Left forelimb (tissue), 1 donor: ENCODE results near the gene NAALADL2.

Experiments used
- DNase-seq: peaks from one replicate; pipeline ENCODE4 v3.0.0-alpha.2; 2018; ENCODE audit warnings: low spot score

Gene NAALADL2

DNA sequence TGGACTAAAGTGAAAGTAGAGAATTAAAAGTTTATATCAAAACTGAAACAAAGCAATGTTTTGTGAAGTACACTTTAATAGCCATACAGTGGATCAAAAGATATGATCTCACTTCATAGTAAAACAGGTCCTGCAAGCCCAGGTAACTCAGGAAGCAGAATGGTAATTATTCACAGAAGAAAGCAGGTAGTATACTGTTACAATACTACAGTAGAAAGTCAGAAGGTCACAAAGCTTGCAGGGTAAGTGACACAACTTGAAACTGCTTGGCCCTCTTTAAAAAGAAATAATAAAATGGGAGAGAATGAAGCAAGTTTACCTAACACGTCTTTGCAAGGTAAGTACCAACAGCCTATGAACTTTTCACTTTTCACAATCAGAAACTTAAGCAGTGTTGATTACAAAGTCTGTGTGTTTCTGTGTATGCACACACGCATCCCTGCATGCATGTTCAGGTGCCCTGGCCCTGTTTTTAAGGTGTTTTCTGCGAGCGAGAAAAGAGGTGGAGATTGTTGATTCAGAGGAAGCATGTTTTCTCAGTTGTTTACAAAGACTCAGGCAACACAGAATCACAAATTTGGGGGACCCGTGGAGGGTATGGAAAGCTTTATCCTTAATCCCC lies at the start of gene NAALADL2:
TSS of gene NAALADL2 (plus strand) at position 221 of the 622 bp plus-strand sequence.
- no peak for DNase-seq

DNA sequence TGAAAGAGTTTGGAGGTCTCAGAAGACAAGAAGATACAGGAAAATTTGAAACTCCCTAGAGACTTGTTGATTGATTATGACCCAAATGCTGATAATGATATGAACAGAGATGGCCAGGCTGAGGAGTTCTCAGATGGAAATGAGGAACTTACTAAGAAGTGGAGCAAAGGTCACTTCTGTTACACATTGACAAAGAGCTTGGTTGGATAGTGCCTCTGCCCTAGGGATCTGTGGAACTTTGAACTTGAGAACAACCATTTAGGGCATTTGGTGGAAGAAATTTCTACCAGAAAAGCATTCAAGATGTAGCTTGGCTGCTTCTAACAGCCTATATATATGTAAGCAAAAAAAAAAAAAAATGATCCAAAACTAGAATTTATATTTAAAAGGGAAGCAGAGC lies 48.9 kb upstream of the NAALADL2 start:
- DNase-seq: no peak

DNA sequence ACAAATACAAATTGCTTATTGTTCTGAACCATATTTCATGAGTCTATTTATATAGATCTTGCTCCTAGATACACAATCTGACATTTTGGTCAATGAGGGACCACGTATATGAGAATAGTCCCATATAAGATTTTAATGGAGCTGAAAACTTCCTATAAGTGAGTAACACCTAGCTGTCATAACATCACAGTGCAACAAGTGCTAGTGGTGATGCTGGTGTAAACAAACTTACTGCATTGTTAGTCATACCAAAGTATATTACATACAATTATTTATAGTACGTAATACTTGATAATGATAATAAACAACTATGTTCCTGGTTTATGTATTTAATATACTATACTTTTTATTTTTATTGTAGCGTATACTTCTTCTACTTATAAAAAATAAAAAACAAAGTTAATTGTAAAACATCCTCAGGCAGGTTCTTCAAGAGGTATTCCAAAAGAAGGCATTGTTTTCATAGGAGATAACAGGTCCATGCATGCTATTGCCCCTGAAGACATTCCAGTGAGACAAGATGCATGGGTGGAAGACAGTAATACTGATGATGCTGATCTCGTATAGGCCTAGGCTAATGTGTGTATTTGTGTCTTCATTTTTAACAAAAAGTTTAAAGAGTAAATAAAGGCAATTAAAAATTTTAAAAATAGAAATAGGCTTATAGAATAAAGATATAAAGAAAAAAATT lies 46.8 kb upstream of the NAALADL2 start:
- DNase-seq: no peak

DNA sequence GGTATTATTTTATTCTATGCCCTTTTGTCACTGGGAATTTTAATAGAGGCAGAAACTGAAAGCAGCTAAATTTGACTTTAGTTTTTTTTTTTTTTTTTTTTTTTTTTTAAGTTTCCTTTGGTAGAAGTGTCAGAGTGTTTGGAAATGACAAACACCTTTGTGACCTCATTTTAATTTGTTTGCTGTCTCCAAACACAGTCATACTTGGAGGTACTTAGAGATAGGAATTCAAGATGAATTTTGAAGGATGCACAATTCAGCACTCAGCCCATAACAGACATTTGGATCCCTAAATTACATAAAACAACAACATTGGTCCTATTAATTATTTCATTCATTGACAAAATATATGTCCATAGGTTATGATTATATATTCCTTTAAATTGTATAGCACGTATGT lies 43.4 kb upstream of the NAALADL2 start:
- DNase-seq: no peak

DNA sequence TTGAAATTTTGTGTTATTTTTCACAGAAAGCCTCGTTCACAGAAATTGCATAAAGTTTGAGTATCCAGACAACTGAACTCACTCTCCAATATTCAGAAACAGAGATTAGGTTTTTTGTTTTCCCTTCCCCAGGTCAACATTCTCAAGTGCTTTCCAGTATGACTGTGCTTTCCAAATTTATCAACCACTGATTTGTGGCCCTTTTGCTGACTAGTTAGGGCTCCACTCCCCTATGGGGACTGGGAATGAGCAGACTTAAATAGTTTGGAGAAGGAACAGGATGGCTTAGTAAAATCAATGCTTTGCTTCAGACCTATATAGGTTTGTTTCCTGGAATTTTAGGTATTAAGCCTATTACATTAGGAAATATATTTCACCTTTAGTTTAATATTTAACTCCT lies 38.2 kb upstream of the NAALADL2 start:
- DNase-seq: no peak

DNA sequence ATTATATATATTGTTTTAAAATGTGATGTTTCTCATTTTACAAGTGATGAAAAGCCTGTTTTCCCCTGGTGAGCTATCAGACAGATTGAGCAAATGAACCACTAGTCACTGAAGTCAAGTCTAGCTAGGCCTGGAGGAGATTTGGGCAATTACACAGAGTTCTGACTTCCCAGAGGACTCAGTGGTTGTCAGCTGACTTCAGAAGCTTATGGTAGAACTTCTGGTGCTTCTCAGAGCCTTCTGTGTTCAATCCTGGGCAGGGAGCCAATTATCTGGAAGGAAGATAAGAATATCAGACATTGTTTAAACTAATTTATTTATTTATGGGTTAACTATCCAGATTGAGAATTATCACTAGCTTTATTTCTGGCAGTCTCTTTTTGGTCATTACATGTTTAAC lies 37.7 kb upstream of the NAALADL2 start:
- no peak for DNase-seq

DNA sequence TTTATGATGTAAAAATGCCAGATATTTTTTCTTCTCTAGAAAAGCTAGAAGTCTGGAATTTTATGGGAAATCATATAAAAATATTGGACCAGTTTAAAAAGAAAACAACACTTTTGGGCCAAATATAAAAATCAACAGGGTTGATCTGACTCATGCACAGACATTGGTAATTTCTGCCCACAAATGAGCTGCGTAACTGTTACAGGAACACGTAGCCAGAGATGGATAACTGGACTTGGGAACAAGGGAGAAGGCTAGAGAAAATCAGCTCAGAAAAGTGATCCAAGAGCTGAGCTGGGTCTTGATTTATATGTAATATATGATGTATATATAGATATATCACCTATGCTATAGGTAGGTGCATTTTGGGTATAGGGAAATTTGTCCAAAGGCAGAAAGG lies 36.8 kb upstream of the NAALADL2 start:
- no peak for DNase-seq

DNA sequence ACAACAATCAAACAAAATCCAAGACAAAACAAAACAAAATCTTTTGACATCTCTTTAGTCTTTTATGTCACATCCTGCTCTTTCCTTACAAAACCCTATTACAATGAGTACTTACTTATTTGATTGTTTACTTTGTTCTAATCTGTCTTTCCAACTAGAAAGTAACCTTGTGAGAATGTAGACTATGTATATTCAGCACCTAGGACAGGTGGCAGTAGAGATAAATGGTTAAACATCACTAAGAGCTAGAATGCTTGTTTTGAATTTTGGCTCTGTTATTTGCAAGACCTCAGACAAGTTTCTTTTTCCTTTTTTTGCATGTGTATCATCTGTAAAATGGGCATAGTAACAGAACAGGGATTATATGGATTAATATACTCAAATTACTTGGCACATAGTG lies 33.1 kb upstream of the NAALADL2 start:
- DNase-seq: no peak

DNA sequence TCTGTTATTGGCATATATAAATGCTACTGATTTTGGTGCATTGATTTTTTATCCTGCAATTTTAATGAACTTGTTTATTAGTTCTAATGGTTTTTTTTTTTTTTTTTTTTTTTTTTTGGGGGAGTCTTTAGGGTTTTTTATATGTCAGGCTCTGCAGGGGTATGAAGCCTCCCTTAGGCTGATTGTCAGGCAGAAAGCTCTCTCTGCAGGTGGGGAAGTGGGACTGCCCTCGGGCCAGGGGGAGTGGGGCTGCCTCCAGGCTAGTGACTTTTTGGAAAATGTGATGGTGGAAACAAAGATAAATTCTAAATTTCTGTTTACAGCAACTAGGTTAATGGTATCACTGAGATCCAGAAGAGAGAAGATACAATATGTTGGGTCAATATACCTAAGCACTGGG lies 14.4 kb upstream of the NAALADL2 start:
- no peak for DNase-seq

DNA sequence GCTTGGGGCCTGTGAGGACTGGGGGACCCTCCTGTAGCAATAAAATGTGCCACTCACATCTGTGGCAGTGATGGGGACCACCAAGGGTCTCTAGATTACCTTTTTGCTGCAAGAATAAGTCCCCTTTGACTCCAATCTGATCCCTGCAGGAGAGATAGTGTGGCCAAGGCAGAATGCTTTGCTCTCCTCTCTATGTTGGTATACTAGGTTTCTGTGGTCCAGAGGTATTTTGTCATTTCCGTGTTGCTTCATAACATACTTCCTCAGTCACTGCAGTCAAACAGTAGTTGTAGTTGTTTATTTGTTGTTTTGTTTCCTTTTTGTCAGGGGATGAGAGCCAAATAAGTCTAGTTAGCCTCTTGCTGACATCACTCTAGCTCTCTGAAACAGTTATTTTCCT lies 13.1 kb upstream of the NAALADL2 start:
- no peak for DNase-seq

DNA sequence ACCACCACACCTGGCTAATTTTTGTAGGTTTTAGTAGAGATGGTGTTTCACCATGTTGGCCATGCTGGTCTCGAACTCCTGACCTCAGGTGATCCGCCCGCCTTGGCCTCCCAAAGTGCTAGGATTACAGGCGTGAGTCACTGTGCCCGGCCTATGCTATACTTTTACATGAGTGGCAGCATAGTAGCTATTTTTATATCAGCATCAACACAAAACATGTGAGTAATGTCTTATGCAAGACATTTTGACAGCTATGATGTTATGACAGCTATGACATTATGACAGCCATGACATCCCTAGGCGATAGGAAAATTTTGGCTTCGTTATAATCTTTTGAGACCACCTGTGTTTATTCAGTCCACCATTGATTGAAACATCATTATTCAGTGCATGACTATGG lies 4.1 kb upstream of the NAALADL2 start:
- no peak for DNase-seq

DNA sequence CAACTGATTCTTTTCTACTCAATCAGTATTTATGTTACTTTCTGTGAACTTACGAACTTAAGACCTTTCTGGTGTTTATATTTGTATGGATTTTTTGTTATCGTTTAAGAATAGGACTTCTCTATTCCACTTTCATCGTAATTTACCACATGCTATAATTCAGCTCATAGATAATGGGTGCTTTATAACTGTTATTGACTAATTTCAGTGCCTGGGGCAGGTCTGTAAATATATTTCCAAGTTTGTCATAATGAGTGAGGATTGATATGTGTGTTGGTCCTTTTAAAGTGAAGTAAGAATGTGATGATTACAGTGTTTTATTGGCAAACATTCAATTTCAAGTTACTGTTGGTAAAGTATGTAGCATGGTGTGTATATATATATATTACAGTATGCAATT lies 1.8 kb upstream of the NAALADL2 start:
- no peak for DNase-seq

DNA sequence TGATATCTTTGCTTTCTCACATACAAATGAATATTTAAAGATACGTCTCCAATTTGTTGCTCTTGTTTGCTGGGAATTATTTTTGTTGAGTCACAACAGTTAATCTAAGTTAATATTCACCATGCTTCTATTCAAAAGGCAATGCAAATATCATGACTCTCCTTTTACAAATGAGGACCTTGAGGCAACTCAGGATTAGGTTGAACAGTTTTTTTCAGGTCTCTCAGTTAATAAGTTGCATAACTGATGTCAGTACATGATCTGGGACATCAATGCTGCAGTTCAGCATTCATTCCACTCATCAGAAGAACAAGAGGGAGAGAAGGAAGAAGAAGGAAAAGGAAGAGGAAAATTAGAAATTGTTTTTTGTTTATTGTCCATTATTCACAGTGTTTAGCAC lies 781 bp upstream of the NAALADL2 start:
- no peak for DNase-seq

DNA sequence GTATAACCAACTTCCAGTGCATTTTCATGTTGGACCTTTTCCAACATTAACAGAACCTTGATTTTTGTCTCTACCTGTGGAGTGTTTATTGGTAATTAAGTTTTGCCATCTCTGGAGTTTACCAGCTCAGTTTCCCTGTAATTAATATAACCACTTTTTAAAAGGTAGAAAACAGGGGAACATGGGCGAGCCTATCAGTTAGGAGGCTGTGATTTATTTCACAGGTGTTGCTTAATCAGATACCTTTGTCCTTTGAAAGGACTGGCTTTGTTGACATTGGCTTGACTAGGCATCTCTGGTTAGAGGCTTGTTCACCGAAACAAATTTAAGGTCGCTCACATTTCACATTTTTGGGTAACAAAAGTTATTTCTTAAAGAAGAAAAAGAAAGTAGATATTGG lies 622 bp downstream of the NAALADL2 start:
- DNase-seq: no peak

DNA sequence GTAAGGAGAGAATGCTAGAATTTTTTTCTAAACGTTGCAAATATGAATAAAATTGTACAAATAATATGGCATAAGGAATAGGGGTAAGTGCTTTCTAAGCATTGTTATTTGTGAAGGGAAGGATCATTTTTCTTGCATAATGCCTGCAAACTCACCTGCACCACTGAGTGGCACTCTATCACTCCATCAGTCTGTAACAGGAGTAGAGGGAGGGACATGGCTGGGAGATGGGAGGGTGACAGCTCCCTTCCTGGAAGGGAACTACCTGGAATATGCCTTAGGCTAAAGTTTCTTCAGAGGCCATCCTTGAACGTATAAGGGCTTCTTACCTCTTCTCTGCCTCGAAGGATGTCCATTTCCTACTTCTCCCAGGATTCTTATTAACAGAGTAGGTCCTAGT lies 3.0 kb downstream of the NAALADL2 start:
- DNase-seq: no peak

DNA sequence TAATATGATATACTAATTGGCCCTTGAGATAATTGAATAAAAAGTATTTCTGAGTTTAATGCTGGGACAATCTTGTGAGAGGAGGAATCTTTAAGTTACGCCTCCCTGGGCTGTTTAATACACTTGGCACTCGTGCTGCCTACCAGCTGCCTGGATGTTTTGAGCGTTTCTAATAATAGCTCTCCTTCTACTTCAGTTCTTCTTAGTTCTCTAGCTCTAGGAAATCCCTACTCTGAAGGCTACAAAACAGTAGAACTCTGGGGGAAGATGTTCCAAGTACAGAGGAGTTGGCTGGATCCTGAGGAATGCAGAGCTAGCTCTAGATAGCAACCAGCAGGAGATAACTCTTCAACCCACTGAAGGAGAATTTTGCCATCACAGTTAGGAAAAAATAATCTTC lies 3.5 kb downstream of the NAALADL2 start:
- no peak for DNase-seq

DNA sequence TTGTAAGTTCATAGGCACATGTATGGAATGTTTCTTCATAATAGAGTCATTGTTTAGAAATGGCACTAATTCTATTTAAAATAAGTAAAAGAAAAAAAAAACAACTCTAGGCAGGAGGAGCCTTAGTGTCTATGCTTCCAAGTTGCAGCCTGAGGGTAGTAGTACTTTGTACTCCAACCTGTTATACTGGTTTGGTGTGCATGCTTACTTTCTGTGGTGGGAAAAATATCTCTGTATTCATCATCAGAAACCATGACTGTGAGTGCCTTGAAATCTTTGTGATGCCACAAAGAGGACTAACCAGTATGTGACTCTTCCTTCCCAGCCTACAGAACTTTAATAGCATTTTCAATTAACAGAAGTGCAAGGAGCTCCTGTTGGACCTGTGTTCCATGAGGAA lies 4.4 kb downstream of the NAALADL2 start:
- DNase-seq: no peak

DNA sequence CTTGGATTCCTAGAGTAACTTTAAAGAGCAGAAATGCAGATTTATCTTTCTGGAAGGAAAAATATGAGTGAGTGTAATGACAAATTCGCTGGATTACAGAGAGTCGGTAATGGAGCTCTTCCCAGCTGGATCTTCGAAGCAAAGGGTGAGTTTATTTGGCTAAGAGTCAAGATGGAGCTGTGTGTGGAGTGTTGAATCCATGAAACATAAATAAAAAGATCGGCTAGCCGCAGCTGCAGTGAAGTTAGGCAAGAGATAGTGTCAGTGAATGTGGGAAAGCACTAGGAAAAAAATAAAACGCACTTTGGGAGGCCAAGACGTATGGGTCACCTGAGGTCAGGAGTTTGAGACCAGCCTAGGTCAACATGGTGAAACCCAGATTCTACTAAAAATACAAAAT lies 10.3 kb downstream of the NAALADL2 start:
- no peak for DNase-seq

DNA sequence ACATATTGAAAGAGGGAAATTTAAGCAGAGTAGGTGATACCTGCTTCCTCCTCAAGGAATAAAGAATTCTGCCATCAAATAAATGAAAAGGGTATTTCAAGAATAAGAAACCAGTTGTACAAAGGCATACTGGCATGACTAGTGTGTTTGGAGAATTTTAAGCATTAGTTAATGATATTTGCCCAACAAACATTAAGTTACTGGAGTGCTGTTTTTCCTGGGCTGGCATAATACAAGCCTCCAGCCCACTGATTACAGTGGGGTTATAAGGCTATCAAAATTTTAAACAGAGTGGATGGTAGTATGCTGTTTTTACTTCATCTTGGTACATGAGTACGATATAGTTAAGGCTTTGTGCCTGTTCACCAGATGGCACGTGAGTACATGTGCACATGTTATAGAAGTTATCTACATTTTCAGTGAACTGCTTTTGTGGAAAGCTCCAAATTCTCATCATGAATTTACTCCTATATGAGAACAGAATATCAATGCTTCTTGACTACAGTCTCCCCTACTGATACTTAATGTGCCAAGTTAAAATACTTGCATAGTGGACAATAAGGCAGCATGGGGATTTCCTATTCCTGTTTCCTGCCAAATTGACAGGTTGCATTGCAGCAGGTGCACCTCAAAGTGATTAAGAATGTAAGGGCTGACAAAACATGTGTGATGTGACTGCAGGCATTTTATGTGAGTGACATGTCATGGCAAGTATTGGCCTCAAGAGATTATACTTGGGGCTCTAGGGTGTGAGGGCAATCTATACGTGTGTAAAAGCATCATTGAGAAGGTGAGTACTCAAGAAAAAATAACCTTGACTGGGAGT lies 14.9 kb downstream of the NAALADL2 start:
- DNase-seq: no peak

DNA sequence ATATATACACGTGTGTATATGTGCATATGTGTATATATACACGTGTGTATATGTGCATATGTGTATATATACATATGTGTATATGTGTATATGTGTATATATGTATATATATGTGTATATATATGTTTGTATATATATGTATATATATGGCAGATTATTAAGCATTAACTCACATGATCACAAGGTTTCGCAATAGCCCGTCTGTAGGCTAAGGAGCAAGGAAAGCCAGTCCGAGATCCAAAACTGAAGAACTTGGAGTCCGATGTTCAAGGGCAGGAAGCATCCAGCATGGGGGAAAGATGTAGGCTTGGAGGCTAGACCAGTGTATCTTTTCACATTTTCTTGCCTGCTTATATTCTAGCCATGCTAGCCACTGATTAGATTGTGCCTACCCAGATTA lies 23.7 kb downstream of the NAALADL2 start:
- DNase-seq: no peak

DNA sequence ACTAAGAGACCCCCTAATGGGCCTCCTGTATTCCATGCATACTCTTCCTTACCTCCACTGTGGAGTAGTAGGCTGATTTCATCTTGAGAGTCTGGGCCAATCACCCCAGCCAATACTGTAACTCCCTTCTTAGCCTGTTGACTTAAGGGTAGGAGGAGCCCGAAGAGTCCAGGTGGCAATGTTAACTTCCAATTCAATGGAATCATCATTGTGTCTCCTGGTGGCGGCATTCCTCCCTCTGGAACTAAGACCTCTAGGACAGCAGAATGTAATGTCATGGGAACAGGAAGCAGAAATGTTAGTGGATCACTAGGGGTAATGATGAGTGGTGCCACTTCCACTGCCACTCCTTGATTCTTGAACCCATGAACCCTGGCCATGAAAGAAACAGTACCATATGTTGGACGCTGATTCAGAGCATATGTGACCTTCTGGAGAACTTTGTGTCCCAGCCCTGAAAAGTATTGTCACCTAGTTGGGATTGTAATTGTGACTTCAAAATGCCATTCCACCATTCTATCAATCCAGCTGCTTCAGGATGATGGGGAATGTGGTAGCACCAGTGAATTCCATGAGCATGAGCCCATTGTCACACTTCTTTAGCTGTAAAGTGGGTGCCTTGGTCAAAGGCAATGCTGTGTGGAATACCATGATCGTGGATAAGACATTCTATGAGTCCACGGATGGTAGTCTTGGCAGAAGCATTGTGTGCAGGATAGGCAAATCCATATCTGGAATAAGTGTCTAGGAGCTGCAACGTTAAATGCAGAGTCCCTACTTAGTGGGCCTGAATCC lies 24.9 kb downstream of the NAALADL2 start:
- DNase-seq: no peak

DNA sequence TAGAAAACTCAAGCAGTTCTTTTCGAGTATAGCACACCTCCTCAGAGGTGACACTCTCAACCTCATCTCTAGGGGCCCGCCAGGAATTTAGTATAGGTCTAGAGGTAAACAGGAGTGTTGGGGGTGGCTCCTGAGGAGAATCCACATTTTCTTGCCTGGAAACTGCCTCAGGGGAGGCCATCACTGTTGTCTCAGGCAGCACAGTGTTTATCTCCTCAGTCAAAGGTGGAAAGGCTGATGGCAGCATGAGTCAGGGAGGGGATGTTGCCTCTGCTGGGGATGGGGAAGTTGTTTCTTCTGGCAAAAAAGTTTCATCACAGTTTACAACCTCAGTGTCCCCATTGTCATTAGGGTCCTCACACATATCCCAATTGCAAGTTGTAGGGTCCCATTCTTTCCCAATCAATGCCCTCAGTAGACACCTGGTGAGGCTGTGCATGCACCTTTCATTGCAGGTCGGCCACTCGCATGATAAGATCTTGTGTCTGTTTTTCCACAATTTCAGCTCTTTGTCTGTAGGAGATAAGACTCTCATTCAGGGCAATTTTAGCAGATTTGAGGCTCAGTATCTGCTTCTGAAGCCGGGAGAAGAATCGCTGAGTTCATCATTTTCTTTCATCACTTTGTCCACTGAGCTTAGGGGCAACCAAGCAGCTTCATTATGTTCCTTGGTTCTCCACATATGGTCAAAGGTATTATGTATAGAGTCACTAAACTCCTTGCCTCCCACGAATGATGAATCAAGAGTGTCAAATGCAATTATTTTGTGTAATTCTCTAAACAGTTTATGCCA lies 25.8 kb downstream of the NAALADL2 start:
- no peak for DNase-seq
